HEK293 (cell line): ENCODE data around the gene EFCAB11.

Experiments
- YY1 ChIP-seq: fragments of 450-650 bp; formaldehyde crosslinking; IDR thresholded peaks from 2 replicates; pipeline ENCODE4 v1.5.1; 2018; ENCODE audit warnings: missing biosample characterization, missing genetic modification characterization
- ZBTB8A ChIP-seq: fragments of 450-650 bp; formaldehyde crosslinking; IDR thresholded peaks from 2 replicates; pipeline ENCODE4 v1.5.1; 2016; ENCODE audit warnings: missing biosample characterization, missing genetic modification characterization
- ZNF174 ChIP-seq: fragments of 450-650 bp; formaldehyde crosslinking; IDR thresholded peaks from 2 replicates; pipeline ENCODE4 v1.5.0; 2017; ENCODE audit warnings: missing biosample characterization, mild to moderate bottlenecking, missing genetic modification characterization
- ZNF274 ChIP-seq, 2 experiments: fragments of 200-500 bp in 1 of 2; fragments of 450-650 bp in 1 of 2; sonication (Bioruptor generic) in 1 of 2; formaldehyde crosslinking in 1 of 2; IDR thresholded peaks; 2 replicates each; pipeline versions ENCODE4 v1.5.1 to v1.6.1; 2014 to 2016; ENCODE audit warnings: borderline replicate concordance in 1 of 2, inconsistent platforms in 1 of 2, low read length in 1 of 2, missing biosample characterization in 1 of 2, missing genetic modification characterization in 1 of 2
- ZNF48 ChIP-seq: fragments of 450-650 bp; formaldehyde crosslinking; IDR thresholded peaks from 2 replicates; pipeline ENCODE4 v1.5.1; 2016; ENCODE audit warnings: missing biosample characterization, missing genetic modification characterization
- TF ChIP-seq, protein P1 (sequence below): fragments of 450-650 bp; formaldehyde crosslinking; IDR thresholded peaks from 2 replicates; pipeline ENCODE4 v1.5.1; 2016; ENCODE audit warnings: missing biosample characterization, missing genetic modification characterization
- TF ChIP-seq, protein P2 (sequence below): fragments of 450-650 bp; formaldehyde crosslinking; IDR thresholded peaks from 2 replicates; pipeline ENCODE4 v1.5.1; 2016; ENCODE audit warnings: missing biosample characterization, missing genetic modification characterization
- TF ChIP-seq, protein P3 (sequence below): fragments of 450-650 bp; IDR thresholded peaks from 2 replicates; pipeline ENCODE4 v1.5.1; 2018; ENCODE audit warnings: missing biosample characterization, mild to moderate bottlenecking, missing genetic modification characterization
- TF ChIP-seq, protein P4 (sequence below): fragments of 450-650 bp; formaldehyde crosslinking; IDR thresholded peaks from 2 replicates; pipeline ENCODE4 v1.5.1; 2016; ENCODE audit warnings: missing biosample characterization, missing genetic modification characterization

DNA sequence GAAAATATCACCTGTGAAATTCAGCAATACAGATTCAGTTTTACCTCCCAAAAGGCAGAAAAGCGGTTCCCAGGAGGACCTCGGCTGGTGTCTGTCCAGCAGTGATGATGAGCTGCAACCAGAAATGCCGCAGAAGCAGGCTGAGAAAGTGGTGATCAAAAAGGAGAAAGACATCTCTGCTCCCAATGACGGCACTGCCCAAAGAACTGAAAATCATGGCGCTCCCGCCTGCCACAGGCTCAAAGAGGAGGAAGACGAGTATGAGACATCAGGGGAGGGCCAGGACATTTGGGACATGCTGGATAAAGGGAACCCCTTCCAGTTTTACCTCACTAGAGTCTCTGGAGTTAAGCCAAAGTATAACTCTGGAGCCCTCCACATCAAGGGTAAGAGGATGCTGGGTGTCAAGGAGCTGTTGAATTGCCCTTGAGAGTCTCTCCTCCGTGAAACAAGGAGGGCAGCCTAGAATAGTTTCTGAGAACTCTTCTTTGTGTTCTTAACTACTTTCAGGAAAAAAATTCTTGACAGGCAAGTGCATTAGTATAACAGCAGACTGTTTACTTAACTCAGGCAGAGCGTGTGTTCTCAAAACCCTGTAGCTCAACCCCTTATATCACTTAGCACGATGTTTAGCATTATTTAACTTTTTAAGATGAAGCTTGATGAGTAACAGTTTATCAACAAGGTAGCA lies 8.9 kb upstream of the EFCAB11 start:
- TF ChIP-seq, protein P1, sequence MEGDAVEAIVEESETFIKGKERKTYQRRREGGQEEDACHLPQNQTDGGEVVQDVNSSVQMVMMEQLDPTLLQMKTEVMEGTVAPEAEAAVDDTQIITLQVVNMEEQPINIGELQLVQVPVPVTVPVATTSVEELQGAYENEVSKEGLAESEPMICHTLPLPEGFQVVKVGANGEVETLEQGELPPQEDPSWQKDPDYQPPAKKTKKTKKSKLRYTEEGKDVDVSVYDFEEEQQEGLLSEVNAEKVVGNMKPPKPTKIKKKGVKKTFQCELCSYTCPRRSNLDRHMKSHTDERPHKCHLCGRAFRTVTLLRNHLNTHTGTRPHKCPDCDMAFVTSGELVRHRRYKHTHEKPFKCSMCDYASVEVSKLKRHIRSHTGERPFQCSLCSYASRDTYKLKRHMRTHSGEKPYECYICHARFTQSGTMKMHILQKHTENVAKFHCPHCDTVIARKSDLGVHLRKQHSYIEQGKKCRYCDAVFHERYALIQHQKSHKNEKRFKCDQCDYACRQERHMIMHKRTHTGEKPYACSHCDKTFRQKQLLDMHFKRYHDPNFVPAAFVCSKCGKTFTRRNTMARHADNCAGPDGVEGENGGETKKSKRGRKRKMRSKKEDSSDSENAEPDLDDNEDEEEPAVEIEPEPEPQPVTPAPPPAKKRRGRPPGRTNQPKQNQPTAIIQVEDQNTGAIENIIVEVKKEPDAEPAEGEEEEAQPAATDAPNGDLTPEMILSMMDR (tag by site-specific recombination), result no peak
- TF ChIP-seq ZNF274 (IDR thresholded peaks at IDR 0.05; ENCODE audit: low read length), result no peak
- TF ChIP-seq ZNF274 (tag by site-specific recombination; IDR thresholded peaks at IDR 0.05; ENCODE audit: borderline replicate concordance), result no peak
- TF ChIP-seq, protein P2, sequence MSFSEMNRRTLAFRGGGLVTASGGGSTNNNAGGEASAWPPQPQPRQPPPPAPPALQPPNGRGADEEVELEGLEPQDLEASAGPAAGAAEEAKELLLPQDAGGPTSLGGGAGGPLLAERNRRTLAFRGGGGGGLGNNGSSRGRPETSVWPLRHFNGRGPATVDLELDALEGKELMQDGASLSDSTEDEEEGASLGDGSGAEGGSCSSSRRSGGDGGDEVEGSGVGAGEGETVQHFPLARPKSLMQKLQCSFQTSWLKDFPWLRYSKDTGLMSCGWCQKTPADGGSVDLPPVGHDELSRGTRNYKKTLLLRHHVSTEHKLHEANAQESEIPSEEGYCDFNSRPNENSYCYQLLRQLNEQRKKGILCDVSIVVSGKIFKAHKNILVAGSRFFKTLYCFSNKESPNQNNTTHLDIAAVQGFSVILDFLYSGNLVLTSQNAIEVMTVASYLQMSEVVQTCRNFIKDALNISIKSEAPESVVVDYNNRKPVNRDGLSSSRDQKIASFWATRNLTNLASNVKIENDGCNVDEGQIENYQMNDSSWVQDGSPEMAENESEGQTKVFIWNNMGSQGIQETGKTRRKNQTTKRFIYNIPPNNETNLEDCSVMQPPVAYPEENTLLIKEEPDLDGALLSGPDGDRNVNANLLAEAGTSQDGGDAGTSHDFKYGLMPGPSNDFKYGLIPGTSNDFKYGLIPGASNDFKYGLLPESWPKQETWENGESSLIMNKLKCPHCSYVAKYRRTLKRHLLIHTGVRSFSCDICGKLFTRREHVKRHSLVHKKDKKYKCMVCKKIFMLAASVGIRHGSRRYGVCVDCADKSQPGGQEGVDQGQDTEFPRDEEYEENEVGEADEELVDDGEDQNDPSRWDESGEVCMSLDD (tag by site-specific recombination), result no peak
- no peak for TF ChIP-seq ZNF174 (tag by site-specific recombination)
- TF ChIP-seq ZBTB8A (tag by site-specific recombination), result no peak
- no peak for TF ChIP-seq ZNF48
- TF ChIP-seq, protein P3, sequence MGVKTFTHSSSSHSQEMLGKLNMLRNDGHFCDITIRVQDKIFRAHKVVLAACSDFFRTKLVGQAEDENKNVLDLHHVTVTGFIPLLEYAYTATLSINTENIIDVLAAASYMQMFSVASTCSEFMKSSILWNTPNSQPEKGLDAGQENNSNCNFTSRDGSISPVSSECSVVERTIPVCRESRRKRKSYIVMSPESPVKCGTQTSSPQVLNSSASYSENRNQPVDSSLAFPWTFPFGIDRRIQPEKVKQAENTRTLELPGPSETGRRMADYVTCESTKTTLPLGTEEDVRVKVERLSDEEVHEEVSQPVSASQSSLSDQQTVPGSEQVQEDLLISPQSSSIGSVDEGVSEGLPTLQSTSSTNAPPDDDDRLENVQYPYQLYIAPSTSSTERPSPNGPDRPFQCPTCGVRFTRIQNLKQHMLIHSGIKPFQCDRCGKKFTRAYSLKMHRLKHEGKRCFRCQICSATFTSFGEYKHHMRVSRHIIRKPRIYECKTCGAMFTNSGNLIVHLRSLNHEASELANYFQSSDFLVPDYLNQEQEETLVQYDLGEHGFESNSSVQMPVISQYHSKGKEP (tag by site-specific recombination), result no peak
- no peak for TF ChIP-seq YY1 (tag by site-specific recombination)
- TF ChIP-seq, protein P4, sequence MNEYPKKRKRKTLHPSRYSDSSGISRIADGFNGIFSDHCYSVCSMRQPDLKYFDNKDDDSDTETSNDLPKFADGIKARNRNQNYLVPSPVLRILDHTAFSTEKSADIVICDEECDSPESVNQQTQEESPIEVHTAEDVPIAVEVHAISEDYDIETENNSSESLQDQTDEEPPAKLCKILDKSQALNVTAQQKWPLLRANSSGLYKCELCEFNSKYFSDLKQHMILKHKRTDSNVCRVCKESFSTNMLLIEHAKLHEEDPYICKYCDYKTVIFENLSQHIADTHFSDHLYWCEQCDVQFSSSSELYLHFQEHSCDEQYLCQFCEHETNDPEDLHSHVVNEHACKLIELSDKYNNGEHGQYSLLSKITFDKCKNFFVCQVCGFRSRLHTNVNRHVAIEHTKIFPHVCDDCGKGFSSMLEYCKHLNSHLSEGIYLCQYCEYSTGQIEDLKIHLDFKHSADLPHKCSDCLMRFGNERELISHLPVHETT (tag by site-specific recombination), result no peak
